Neural cell (in vitro differentiated cells): ENCODE data around the gene ARF1.

Experiments
- CTCF ChIP-seq: fragments of 450-650 bp; IDR thresholded peaks from 2 replicates; pipeline ENCODE4 v1.5.1; 2014; ENCODE audit warnings: antibody characterized with exemption, mild to moderate bottlenecking, moderate library complexity; ENCODE audit not compliant: poor library complexity, severe bottlenecking
- EP300 ChIP-seq: fragments of 450-650 bp; conservative IDR thresholded peaks from 2 replicates; pipeline ENCODE4 v1.6.1; 2014; ENCODE audit warnings: antibody characterized with exemption, mild to moderate bottlenecking, moderate library complexity; ENCODE audit not compliant: poor library complexity, severe bottlenecking
- EZH2 ChIP-seq: fragments of 200-600, 300-800 bp; shearing (Covaris generic), sonication (generic); IDR thresholded peaks from 2 replicates; pipeline ENCODE4 v1.6.1; 2014; ENCODE audit warnings: antibody characterized with exemption, low read length, borderline replicate concordance, mild to moderate bottlenecking; ENCODE audit not compliant: insufficient read depth, poor library complexity, severe bottlenecking
- POLR2AphosphoS5 ChIP-seq: IDR thresholded peaks from 2 replicates; pipeline ENCODE4 v1.6.1; 2012
- REST ChIP-seq: IDR thresholded peaks from 2 replicates; pipeline ENCODE4 v1.6.1; 2012; ENCODE audit warnings: borderline replicate concordance
- SMC3 ChIP-seq: fragments of 450-650 bp; conservative IDR thresholded peaks from 2 replicates; pipeline ENCODE4 v1.6.1; 2014; ENCODE audit warnings: antibody characterized with exemption, mild to moderate bottlenecking, moderate library complexity; ENCODE audit not compliant: poor library complexity

GRCh38 chr1:228120857-228121489, 38.5 kb downstream of the ARF1 start:
- TF ChIP-seq CTCF (no peak), REST (no peak), EP300 (no peak), POLR2AphosphoS5 (no peak), SMC3 (no peak), EZH2 (no peak)
